22Rv1 (cell line): ENCODE measurements around the gene GTF2A1.

ENCODE experiments used
- CTCF ChIP-seq: fragments of 450-650 bp; IDR thresholded peaks from 2 replicates; pipeline ENCODE4 v1.5.1; 2017; ENCODE audit warnings: mild to moderate bottlenecking
- ZFX ChIP-seq: fragments of 450-650 bp; IDR thresholded peaks from 2 replicates; pipeline ENCODE4 v1.6.1; 2017; ENCODE audit warnings: antibody characterized with exemption, borderline replicate concordance

DNA sequence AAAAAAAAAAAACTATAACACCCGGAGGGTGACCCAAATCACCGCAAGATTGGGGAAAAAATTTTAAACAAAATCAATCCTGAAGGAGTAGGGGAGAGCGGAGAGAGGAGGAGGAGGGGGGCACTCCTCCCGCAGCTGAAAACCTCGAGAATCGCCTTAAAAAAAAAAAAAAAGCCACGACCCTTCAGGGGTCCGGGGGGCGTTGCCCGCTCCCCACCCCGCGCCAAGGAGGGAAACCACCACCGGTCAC is 254 bp downstream of the GTF2A1 start:
- TF ChIP-seq CTCF (no peak), ZFX (no peak)
